HCT116 (cell line): ENCODE data around the gene HJURP. TPM values are rescaled to one million over a fixed set of nuclear protein-coding genes. Genes with fewer than 3 reads are reported as not detected.

Experiments used
- ATAC-seq: fragments of 200-7000 bp; cut with Tn5 transposase; 2 replicates; pipeline ENCODE4 v1.9.1; 2020; ENCODE audit warnings: mild to moderate bottlenecking, moderate library complexity
- BruUV-seq: library from RNA; stranded (reverse); fragments of 400-500 nt; replicated peaks from 2 replicates; lab custom pipeline; 2021; lab: Mats Ljungman, UMichigan
- CTCF ChIA-PET: fragments of 300-600 bp; sonication (Branson Sonifier 250); formaldehyde crosslinking; loops from one replicate; lab custom pipeline; 2021; ENCODE audit warnings: antibody characterized with exemption; lab: Charles Lee
- POLR2A ChIA-PET: fragments of 300-600, 350-600 bp; sonication (Branson Sonifier 250); formaldehyde crosslinking; loops from one replicate; lab custom pipeline; 2021; ENCODE audit warnings: antibody characterized with exemption; lab: Charles Lee
- RAD21 ChIA-PET, 2 experiments: fragments of 300-600 bp; sonication (Branson Sonifier 250); formaldehyde crosslinking; loops; one replicate each; lab custom pipeline; 2023; ENCODE audit warnings: low total read pairs in 2 of 2; ENCODE audit not compliant: uncharacterized antibody in 2 of 2, unreplicated experiment in 2 of 2, low non-redundant PET in 1 of 2; lab: Charles Lee
- DNase-seq: peaks from one replicate; pipeline ENCODE4 v3.0.0-alpha.2; 2010; ENCODE audit warnings: low read depth, low spot score
- H2AFZ ChIP-seq: fragments of 200-600 bp; shearing (Covaris generic), sonication (generic); 2 replicates; pipeline ENCODE4 v1.6.1; 2017; ENCODE audit warnings: low read depth, mixed run types, mixed read lengths, antibody characterized with exemption, low read length; ENCODE audit not compliant: poor library complexity, severe bottlenecking
- H3K27ac ChIP-seq: 2 replicates; pipeline ENCODE4 v1.5.1; 2012; ENCODE audit warnings: low read depth, low read length
- H3K27me3 ChIP-seq: fragments of 200-600 bp; sonication (generic); 2 replicates; pipeline ENCODE4 v1.6.1; 2016; ENCODE audit warnings: mixed run types, low read length, mixed read lengths; ENCODE audit not compliant: insufficient read depth
- H3K36me3 ChIP-seq, 2 experiments: fragments of 200-500 bp in 1 of 2; fragments of 200-600 bp in 1 of 2; sonication (Bioruptor generic) in 1 of 2; sonication (generic) in 1 of 2; 2 replicates each; pipeline versions ENCODE4 v1.5.1 to v1.6.1; 2014 to 2016; ENCODE audit warnings: low read length in 2 of 2, inconsistent platforms in 1 of 2, mixed read lengths in 1 of 2, mixed run types in 1 of 2; ENCODE audit not compliant: insufficient read depth in 2 of 2, control insufficient read depth in 1 of 2
- H3K4me1 ChIP-seq, 2 experiments: fragments of 200-600 bp in 1 of 2; sonication (generic) in 1 of 2; 2 replicates each; pipeline versions ENCODE4 v1.5.1 to v1.6.1; 2012 to 2017; ENCODE audit warnings: low read length in 2 of 2, inconsistent platforms in 1 of 2, mild to moderate bottlenecking in 1 of 2, mixed read lengths in 1 of 2, mixed run types in 1 of 2, moderate library complexity in 1 of 2; ENCODE audit not compliant: insufficient read depth in 2 of 2, control insufficient read depth in 1 of 2
- H3K4me2 ChIP-seq: fragments of 200-600 bp; sonication (generic); 2 replicates; pipeline ENCODE4 v1.6.1; 2017; ENCODE audit warnings: mixed run types, low read length, mixed read lengths
- H3K4me3 ChIP-seq, 2 experiments: fragments of 200-600 bp in 1 of 2; sonication (generic) in 1 of 2; replicated peaks in 1 of 2; 2 replicates each; pipeline ENCODE4 v1.5.1; 2011 to 2016; ENCODE audit warnings: low read length in 2 of 2, control low read depth in 1 of 2, low read depth in 1 of 2, mild to moderate bottlenecking in 1 of 2, mixed read lengths in 1 of 2, mixed run types in 1 of 2
- H3K79me2 ChIP-seq: fragments of 200-600 bp; sonication (generic); 2 replicates; pipeline ENCODE4 v1.6.1; 2017; ENCODE audit warnings: mild to moderate bottlenecking, mixed run types, low read length, moderate library complexity, mixed read lengths; ENCODE audit not compliant: insufficient read depth
- H3K9ac ChIP-seq: fragments of 200-600 bp; sonication (generic); 2 replicates; pipeline ENCODE4 v1.6.1; 2016; ENCODE audit warnings: low read length, mixed read lengths
- H3K9me2 ChIP-seq: fragments of 200-600 bp; sonication (generic), shearing (Covaris generic); 2 replicates; pipeline ENCODE4 v1.6.1; 2017; ENCODE audit warnings: mixed run types, mild to moderate bottlenecking, moderate library complexity; ENCODE audit not compliant: insufficient read depth
- H3K9me3 ChIP-seq, 2 experiments: fragments of 200-500 bp in 1 of 2; fragments of 200-600 bp in 1 of 2; sonication (Bioruptor generic) in 1 of 2; sonication (generic) in 1 of 2; 2 replicates each; pipeline ENCODE4 v1.6.1; 2014 to 2017; ENCODE audit warnings: low read length in 2 of 2, mixed read lengths in 2 of 2, inconsistent platforms in 1 of 2, low read depth in 1 of 2, mild to moderate bottlenecking in 1 of 2, mixed run types in 1 of 2, moderate library complexity in 1 of 2; ENCODE audit not compliant: control insufficient read depth in 1 of 2, insufficient read depth in 1 of 2
- H4K20me1 ChIP-seq: fragments of 200-600 bp; sonication (generic), shearing (Covaris generic); 2 replicates; pipeline ENCODE4 v1.6.1; 2017; ENCODE audit warnings: mixed run types, mild to moderate bottlenecking, moderate library complexity; ENCODE audit not compliant: insufficient read depth
- TCF7L2 ChIP-seq: IDR thresholded peaks from 2 replicates; pipeline ENCODE4 v1.7.0; 2011; ENCODE audit warnings: borderline replicate concordance, inconsistent platforms; ENCODE audit not compliant: insufficient read depth, insufficient read length; ENCODE audit errors: extremely low read depth
- intact Hi-C: fragments of 100-400 bp; cut with micrococcal nuclease; formaldehyde crosslinking; loops from 2 replicates; pipeline ENCODE4 v1.10.0; 2022
- total RNA-seq: library from RNA; stranded (reverse); gene quantifications from one replicate; pipeline ENCODE4 v1.2.1, GENCODE V29; 2021; ENCODE audit not compliant: unreplicated experiment
- TF ChIP-seq, protein P1 (sequence below), 3 experiments: fragments of 200-600 bp in 1 of 3; sonication (generic) in 1 of 3; IDR thresholded peaks in 2 of 3; conservative IDR thresholded peaks in 1 of 3; 2 replicates each; pipeline ENCODE4 v1.5.1; 2012 to 2017; ENCODE audit warnings: low read depth in 2 of 3, low read length in 2 of 3, antibody characterized with exemption in 1 of 3, borderline replicate concordance in 1 of 3, control low read depth in 1 of 3, mild to moderate bottlenecking in 1 of 3, mixed read lengths in 1 of 3, mixed run types in 1 of 3, moderate library complexity in 1 of 3; ENCODE audit not compliant: insufficient read depth in 1 of 3
- TF ChIP-seq, protein P2 (sequence below): IDR thresholded peaks from 2 replicates; pipeline ENCODE4 v1.6.1; 2011; ENCODE audit warnings: mild to moderate bottlenecking, low read length, moderate library complexity; ENCODE audit not compliant: insufficient replicate concordance; ENCODE audit errors: extremely low read depth

The HJURP gene
- total RNA-seq, 1 experiment from 2014 or later: 64.1 TPM

DNA sequence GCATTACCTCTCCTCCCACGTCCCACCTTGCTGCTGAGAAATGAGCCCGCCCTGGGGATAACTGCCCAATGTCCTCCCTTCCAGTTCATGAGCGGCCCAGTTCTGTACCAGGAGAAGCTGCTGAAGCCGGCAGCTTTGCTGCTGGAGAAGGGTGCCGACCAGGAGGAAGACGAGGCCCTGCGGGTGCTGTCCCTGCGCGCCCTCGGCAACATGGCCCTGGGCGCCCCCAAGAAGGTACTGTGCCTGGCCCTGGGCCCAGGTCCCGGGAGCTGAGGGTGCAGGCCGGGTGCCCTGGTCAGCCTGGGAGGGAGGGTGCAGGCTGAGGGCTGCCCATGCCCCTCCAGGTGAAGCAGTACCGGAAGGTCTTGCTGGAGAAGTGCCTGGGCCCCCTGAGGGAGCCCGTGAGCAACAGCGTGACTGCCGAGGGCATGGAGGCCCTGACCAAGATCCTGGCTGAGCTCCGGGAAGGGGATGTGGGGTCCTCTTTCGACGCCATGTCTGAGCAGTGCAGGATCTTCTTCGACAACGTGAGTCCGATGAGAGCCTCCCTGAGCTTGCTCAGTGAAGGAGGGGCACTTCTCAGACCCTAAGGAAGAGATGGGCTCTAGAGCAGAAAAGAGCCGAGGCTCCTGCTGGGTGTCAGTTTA is 25.7 kb downstream of the HJURP start:
- no peak for ATAC-seq
- Histone ChIP-seq H3K4me1 (no peaks in the 10 kb centered on the region), H3K79me2 (no peaks in the 10 kb centered on the region), H3K4me2 (no peak overlapping the region), H3K27ac (no peak overlapping the region), H3K9ac (no peak overlapping the region), H3K36me3 (no peaks in the 10 kb centered on the region), H3K9me3 (no peaks in the 10 kb centered on the region), H3K27me3 (no peaks in the 10 kb centered on the region), H2AFZ (no peak overlapping the region), H4K20me1 (no peaks in the 10 kb centered on the region), H3K4me3 (no peak overlapping the region), H3K9me2 (no peaks in the 10 kb centered on the region)
- BruUV-seq: no TSS peak
- no peak for DNase-seq
- ChIA-PET RAD21 (no interaction called here), CTCF (no interaction called here), POLR2A (no interaction called here)
- intact Hi-C loops: no loop called here
- TF ChIP-seq, protein P1, sequence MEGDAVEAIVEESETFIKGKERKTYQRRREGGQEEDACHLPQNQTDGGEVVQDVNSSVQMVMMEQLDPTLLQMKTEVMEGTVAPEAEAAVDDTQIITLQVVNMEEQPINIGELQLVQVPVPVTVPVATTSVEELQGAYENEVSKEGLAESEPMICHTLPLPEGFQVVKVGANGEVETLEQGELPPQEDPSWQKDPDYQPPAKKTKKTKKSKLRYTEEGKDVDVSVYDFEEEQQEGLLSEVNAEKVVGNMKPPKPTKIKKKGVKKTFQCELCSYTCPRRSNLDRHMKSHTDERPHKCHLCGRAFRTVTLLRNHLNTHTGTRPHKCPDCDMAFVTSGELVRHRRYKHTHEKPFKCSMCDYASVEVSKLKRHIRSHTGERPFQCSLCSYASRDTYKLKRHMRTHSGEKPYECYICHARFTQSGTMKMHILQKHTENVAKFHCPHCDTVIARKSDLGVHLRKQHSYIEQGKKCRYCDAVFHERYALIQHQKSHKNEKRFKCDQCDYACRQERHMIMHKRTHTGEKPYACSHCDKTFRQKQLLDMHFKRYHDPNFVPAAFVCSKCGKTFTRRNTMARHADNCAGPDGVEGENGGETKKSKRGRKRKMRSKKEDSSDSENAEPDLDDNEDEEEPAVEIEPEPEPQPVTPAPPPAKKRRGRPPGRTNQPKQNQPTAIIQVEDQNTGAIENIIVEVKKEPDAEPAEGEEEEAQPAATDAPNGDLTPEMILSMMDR (IDR thresholded peaks at IDR 0.05 in 2 of 3, conservative IDR thresholded peaks at IDR 0.05 in 1 of 3; ENCODE audit: borderline replicate concordance in 1 of 3, insufficient read depth in 1 of 3, low read depth in 2 of 3, low read length in 2 of 3): no peak

DNA sequence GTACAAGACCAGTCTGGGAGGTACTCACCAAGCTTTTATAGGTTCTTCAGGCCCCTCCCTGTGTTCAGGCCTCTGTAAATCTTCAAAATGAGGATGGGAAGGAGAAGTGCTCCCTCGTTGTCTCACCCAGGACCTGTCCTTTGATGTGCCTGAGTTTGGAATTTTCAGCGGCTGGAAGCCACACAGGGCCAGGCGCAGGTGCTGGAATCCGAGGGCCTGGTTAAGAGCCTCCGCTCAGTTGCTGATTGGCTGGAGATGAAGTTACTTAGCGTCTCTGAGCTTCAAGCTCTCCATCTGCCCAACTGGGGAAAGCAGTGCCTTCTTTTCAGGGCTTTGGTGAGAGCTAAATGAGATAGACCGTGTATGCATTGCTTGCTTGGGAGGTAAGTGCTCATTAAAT is 30.0 kb downstream of the HJURP start:
- RAD21 ChIA-PET: no interaction called here
- no TSS peak for BruUV-seq
- intact Hi-C loops: no loop called here
- ATAC-seq (no peak), DNase-seq (no peak)
- Histone ChIP-seq H3K4me3 (no peak overlapping the region), H3K4me2 (no peak overlapping the region), H3K79me2 (no peaks in the 10 kb centered on the region), H3K9me3 (no peaks in the 10 kb centered on the region), H2AFZ (no peak overlapping the region), H3K27ac (no peak overlapping the region), H3K36me3 (no peaks in the 10 kb centered on the region), H3K4me1 (no peaks in the 10 kb centered on the region), H3K27me3 (no peaks in the 10 kb centered on the region), H3K9ac (no peak overlapping the region), H3K9me2 (no peaks in the 10 kb centered on the region), H4K20me1 (no peaks in the 10 kb centered on the region)
- no peak for TF ChIP-seq TCF7L2
- TF ChIP-seq, protein P2, sequence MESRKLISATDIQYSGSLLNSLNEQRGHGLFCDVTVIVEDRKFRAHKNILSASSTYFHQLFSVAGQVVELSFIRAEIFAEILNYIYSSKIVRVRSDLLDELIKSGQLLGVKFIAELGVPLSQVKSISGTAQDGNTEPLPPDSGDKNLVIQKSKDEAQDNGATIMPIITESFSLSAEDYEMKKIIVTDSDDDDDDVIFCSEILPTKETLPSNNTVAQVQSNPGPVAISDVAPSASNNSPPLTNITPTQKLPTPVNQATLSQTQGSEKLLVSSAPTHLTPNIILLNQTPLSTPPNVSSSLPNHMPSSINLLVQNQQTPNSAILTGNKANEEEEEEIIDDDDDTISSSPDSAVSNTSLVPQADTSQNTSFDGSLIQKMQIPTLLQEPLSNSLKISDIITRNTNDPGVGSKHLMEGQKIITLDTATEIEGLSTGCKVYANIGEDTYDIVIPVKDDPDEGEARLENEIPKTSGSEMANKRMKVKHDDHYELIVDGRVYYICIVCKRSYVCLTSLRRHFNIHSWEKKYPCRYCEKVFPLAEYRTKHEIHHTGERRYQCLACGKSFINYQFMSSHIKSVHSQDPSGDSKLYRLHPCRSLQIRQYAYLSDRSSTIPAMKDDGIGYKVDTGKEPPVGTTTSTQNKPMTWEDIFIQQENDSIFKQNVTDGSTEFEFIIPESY: no peak
- CTCF ChIA-PET: no interaction called here
- POLR2A ChIA-PET: no interaction called here
